ENCODE results near the gene CDCA4. TPM values are rescaled to one million over a fixed set of nuclear protein-coding genes. Genes with fewer than 3 reads are reported as not detected.
"Not testable (repeated sequence)": the region's sequence is repeated elsewhere in the genome, so short reads cannot be mapped to it uniquely, and the experiment has no call there.

CDCA4 gene
- polyA plus RNA-seq, 1 donor: 14.4 TPM

DNA sequence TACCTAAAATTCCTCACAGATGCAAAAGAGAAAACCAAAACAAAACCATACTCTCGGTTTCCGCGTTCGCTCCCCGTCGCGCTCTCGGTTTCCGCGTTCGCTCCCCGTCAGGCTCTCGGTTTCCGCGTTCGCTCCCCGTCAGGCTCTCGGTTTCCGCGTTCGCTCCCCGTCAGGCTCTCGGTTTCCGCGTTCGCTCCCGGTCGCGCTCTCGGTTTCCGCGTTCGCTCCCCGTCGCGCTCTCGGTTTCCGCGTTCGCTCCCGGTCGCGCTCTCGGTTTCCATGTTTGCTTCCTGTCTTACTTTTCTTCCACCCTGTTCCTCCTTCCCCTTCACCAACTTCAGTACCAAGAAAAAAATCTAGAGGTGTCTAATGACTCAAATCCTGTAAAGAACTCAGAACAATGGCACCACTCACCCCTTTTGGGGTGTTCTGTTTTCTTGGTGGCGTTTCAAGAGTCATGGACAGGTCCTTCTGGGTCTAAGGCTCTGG is 12.6 kb upstream of the CDCA4 start:
- DNase-seq (ENCODE audit: low read depth): not testable (repeated sequence)

DNA sequence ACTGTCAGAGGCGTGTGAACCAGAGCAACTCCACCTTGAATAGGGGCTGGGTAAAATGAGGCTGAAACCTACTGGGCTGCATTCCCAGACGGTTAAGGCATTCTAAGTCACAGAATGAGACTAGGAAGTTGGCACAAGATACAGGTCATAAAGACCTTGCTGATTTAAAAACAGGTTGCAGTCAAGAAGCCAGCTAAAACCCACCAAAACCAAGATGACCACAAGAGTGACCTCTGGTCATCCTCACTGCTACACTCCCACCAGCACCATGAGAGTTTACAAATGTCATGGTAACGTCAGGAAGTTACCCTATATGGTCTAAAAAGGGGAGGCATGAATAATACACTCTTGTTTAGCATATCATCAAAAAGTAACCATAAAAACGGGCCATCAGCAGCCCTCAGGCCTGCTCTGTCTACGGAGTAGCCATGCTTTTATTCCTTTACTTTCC is 11.6 kb upstream of the CDCA4 start:
- not testable (repeated sequence) for DNase-seq (ENCODE audit: low read depth)

DNA sequence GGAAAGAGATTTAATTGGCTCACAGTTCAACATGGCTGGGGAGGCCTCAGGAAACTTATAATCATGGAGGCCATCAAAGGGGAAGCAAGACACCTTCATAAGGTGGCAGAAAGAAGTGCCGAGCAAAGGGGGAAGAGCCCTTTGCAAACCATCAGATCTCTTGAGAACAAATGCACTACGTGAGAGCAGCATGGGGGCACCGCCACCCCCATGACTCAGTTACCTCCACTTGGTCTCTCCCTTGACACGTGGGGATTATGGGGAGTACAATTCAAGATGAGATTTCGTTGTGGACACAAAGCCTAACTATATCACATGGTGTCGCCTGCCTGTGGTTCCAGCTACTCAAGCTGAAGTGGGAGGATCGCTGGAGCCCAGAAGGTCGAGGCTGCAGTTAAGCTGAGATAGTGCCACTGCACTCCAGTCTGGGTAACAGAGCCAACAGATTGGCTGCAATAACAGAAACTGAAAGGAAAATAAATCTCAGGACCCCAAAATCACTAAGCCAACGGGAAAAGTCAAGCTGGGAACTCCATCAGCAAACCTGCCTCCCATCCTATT is 10.0 kb upstream of the CDCA4 start:
- no peak for DNase-seq (ENCODE audit: low read depth)

DNA sequence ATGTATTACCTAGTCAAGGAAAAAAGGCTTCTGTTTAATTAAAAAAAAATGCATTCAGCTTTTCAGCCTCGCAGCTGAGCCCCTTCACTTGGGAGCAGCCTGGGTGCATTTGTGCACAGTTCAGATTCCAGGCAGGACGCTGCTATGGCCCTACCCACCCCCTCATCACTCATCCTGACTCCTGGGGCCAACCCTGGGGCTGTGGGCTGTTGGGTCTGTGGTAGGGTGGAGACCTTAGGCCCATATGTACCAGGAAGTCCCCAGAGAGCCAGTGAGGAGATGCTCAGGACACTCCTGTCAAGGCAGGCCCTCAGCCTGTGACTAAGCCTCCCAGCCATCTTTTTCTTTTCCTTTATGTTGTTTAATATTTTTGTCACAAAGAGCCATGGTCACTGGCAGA is 9.3 kb upstream of the CDCA4 start:
- no peak for DNase-seq (ENCODE audit: low read depth)

DNA sequence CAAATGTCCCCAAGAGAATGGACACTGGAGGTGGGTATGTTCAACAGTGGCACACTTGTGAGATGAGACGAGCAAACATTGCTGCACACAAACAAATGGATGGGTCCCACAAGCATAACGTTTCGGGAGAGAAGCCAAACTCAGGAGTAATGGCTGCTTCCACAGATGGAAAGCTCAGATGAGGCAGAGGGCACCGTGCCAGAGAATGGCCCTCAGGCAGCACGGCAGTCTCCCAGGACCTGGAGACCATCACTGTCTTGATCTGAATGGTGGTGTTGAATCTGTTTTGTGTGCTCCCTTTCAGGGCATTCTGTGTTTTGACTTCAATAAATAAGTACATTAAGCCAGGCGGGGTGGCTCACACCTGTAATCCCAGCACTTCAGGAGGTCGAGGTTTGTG is 8.5 kb upstream of the CDCA4 start:
- no peak for DNase-seq (ENCODE audit: low read depth)

DNA sequence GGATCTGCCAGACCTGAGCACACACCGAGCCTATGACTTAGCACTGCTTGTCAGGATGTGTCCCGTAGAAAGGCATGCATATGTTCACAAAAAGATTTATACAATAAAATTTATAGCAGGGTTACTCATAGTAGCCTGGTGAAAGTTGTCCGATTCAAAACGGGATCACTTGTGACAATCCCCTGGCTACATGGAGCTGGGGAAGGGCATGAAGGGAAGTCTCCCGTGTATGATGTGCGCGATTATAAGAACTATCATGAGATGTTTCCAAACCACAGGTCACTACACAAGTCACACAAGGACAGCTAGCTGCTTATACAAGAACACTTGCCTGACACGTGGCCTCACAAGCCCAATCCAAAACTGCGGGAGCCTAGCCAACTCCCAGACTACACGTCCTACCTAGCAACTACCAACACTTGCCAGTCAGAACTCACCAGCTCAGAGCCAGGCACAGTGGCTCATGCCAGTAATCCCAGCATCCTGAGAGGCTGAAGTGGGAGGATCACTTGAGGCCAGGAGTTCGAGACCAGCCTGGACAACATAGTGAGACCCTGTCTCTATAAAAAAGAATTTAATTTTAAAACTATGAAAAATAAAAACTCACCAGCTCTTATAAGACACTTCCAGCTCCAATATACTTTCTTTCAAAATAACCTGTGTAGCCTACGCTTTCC is 7.5 kb upstream of the CDCA4 start:
- no peak for DNase-seq (ENCODE audit: low read depth)

DNA sequence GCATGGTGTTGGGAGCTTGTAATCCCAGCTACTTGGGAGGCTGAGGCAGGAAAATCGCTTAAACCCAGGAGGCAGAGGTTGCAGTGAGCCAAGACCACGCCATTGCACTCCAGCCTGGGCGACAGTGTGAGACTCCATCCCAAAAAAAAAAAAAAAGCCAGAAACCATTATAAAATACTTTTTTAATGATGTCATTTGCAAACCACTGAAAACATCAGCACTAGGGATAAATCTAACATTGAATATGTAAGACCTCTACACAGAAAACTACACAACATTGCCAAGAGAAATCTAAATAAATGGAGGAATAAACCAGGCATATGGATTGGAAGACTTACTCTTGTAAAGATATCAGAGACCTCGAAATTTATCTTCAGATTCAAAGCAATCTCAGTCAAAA is 6.8 kb upstream of the CDCA4 start:
- DNase-seq (ENCODE audit: low read depth): not testable (repeated sequence)

DNA sequence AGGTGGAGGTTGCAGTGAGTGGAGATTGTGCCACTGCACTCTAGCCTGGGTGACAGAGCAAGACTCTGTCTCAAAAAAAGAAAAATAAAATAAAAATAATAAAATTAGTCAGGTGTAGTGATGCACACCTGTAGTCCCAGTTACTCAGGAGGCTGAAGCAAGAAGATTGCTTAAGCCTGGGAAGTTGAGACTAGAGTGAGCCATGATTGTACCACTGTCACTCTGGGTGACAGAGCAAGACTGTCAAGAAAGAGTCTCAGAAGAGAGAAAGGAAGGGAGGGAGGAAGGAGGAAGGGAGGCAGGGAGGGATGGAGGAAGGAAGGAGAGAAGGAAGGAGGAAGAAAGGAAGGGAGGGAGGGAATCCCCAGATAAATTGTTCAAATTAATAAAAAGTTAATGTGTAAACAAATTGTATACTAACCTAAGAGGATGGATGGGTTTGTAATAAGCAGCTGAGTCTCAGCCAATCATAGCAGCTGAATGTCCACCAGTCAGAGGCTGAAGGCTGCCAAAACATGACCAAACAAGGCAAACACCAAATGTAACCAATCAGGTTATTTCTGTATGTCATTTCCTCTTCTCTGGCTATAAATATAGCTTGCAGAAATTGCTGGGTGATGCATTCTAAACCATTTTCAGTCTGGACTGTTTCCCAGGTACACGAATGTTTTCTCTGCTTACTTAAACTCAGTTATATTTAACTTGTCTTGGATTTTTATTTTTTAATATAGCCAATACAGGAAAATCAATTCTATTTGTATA is 6.1 kb upstream of the CDCA4 start:
- DNase-seq (ENCODE audit: low read depth): no peak

DNA sequence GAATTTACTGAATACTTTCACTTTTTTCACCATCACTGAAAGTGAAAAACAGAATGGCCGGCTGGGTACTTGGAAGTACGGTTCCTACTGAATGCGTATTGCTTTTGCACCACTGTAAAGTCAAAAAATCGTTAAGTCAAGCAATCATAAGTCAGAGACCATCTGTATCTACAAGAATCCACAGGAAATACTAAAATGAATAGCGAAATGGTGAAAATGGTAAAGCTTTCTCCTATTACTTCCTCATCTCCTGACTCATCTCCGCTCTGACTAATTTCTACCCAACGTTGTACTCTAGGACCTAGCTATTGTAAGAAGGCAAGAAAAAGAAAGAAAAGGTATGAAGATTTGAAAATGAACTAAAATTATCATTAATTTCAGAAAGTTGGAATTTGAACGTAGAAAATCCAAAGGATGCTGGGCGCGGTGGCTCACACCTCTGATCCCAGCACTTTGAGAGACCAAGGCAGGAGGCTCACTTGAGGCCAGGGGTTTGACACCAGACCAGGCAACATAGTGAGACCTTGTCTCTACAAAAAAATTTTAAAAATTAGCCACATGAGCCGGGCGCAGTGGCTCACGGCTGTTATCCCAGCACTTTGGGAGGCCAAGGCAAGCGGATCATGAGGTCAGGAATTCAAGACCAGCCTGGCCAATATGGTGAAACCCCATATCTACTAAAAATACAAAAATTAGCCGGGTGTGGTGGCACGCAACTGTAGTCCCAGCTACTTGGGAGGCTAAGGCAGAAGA is 5.3 kb upstream of the CDCA4 start:
- no peak for DNase-seq (ENCODE audit: low read depth)

DNA sequence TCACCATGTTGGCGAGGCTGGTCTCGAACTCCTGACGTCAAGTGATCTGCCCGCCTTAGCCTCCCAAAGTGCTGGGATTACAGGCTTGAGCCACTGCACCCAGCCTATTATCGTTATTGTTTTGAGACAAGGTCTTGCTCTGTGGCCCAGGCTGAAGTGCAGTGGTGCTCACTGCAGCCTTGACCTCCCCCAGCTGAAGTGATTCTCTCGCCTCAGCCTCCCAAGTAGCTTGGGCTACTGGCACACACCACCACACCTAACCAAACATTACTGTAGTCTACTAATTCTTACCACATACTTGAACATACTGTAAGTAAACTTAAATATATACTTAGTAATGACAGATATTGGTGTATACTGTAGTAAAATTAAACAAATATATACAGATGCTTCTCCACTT is 4.5 kb upstream of the CDCA4 start:
- no peak for DNase-seq (ENCODE audit: low read depth)

DNA sequence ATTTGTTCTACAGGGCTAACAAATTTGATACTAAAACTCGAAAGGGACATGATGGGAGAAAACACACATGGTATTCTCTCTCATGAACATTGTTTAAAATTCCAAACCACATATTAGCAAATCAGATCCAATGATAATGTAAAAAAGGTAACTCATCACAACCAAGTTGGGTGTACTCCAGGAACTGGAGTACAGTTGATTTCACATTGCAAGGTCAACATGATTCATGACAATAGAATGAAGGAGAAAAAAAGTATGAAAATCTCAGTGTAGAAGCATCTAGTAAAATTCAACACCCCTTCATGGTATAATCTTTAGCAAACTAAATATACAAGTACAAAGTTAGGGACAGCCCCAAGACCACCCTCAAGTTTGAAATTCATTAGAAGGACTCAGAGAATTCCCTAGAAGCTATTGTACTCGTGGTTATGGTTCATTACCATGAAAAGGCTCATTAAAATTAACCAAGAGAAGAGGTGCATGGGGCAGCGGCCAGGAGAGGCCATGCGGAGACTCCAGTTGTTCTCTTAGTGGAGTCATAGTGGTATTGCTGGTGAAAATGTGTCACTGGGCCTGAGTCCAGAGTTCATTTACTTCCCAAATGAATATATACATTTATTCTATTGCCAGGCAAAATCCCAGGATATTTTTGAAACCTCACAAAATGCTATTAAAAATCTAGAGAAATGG is 3.1 kb upstream of the CDCA4 start:
- no peak for DNase-seq (ENCODE audit: low read depth)

DNA sequence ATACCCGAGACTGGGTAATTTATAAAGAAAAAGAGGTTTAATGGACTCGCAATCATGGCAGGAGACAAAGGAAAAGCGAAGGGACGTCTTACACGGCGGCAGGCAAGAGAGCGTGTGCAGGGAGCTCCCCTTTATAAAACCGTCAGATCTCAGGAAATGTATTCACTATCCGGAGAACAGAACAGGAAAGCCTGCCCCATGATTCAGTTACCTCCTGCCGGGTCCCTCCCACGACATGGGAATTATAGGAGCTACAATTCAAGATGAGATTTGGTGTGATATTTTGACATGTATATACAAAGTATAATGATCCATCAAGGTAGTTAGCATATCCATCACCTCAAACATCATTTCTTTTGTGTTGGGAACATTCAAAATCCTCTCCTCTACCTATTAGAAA is 2.3 kb upstream of the CDCA4 start:
- DNase-seq (ENCODE audit: low read depth): no peak

DNA sequence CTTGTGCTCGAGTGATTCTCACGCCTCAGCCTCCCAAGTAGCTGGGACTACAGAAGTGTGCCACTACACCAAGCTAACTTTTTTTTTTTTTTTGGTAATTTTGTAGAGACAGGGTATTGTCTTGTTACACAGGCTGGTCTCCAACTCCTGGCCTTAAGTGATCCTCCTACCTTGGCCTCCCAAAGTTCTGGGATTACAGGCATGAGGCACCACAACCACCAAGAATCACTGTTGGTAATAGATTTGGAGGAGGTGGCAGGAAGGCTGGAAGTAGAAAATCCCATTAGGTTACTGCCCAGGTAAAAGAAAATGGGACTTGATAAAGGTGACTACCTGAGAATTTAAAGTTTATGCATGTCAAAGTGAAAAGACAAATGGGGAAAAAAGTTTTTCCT is 1.4 kb upstream of the CDCA4 start:
- DNase-seq (ENCODE audit: low read depth): no peak

DNA sequence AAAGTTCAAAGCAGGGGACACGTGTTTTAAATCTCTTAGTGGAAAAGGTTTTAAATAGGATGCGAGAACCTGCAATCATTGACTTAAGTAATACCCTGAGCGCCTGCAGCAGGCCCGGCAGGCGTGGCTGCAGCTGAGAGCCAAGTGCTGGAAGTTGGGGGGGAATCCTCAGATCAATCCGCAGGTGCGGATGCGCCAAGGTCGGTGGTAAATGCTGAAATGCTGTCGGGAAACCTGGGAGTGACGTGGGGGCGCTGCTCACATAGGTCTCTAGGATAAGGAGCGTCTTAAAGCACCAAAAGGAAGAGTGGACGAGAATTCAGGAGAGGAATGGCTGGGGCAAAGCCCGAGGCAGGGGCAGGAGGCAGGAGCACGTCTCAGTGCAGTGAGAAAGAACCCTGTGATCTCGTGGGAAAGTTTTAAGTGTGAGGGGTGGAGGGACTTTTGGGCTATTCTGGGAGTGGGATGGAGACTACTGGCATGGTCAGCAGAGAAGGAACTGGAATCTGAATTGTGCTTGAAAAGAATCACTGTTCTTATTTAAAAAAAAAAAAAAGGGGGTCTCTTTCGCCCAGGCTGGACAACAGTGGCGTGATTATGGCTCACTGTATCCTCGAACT is 883 bp upstream of the CDCA4 start:
- no peak for DNase-seq (ENCODE audit: low read depth)

DNA sequence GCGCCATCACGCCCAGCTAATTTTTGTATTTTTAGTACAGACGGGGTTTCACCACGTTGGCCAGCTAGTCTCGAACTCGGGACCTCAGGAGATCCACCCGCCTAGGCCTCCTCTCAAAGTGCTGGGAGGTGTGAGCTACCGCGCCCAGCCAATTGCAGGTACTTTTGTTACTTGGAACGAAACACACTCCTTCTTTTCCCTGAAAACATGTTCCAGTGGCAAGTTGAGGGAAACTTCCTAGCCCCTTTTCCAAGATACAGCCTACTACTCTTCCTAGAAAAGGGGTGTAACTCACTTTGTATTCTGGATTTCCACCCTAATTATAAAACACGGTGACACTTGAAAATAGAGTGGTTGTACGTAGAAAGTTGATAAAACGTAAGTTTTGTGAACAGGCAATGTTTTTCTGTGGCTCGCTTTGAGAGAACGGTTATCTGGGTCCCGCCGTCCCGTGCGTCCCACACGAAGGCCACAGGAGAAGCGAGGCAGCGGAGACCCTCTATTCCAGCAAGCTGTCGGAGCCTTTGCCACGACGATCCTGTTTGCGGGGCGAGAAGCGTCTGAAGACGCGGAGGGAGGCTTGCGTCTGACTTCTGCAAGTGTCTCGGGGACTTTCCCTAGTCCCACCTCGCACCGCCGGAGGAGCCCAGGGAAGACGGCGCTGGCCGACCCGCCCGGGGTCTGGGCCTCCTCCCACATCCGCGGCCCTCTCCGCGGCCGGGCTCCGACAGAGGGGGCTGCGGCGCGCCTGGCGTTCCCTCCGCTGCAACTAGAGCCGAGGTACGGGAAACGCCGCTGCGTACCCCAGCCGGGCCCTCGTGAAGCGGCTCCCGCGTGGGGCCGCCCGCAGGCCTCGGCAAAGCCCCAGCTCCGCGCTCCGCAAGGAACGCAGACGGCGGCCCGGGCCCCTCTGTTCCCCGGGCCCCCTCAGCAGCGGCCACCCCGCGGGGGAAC is 745 bp downstream of the CDCA4 start:
- DNase-seq (ENCODE audit: low read depth): no peak

DNA sequence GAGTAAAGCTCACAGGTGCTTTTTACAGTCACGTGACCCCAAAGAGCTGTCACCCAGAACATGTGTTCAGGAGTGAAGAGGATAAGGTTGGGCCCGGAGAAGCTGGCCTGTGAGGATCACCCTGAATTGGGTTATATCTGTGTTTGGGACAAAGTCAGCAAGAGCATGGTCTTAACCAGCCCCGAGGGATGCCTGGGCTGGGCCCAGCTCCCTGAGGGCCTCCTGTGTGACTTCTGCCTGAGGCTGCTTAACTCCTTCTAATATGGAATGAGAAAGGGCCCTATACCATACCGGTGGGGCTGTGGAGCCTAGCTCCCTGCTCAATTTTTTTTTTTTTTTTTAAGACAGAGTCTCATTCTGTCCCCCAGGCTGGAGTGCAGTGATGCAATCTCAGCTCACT is 2.5 kb downstream of the CDCA4 start:
- no peak for DNase-seq (ENCODE audit: low read depth)

DNA sequence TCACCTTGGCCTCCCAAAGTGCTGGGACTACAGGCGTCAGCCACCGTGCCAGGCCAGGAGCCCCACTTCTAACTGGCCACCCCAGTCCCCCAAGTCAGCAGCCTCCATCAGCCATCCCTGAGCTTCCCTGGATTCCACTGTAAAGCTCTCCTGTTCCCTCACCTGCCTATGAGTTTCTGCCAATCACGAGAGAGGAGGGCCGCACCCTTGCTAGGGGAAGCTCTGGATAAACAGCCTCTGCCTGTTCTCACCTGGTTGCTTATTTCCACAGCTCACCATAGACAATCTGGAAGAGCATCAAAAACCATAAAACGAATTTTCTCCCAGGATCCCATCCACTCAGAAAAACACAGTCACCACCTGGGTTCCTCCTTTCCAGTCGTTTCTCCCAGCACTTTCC is 5.0 kb downstream of the CDCA4 start:
- no peak for DNase-seq (ENCODE audit: low read depth)

DNA sequence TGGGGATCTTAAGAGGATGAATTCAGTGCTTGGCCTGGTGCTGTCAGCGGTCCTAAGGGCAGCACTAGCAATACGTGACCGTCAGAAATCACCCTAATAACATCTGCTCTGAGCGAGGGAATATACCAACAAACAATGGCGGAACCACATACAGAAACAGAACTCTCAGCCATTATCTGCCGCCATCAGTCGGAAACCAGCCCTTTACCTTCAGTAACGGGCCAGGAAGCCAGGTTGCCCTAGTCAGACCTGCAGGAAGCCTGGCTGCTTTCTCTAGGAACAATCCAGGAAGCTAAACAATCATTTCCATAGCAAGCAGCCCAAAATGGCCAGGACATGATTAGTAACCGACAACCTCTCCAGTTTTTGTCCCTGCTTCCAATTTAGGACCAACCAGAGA is 5.6 kb downstream of the CDCA4 start:
- no peak for DNase-seq (ENCODE audit: low read depth)

DNA sequence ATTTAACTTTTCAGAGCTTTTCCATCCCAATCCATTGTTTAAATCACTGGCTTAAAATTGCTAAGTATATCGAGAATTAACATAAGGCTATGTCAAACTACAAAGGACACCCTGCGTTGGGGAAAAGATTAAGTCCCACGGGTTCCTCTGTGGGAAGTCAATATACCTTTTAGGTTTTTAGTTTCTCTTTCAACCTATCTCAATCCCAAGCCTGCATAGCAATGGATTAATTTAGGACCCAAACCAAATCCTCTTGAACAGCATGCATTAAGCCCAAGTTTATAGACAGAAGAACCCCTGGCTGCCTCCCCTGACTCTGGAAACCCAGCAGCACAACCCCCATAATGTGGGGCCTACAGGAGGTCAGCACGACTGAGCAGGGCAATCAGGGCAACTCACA is 6.3 kb downstream of the CDCA4 start:
- no peak for DNase-seq (ENCODE audit: low read depth)

DNA sequence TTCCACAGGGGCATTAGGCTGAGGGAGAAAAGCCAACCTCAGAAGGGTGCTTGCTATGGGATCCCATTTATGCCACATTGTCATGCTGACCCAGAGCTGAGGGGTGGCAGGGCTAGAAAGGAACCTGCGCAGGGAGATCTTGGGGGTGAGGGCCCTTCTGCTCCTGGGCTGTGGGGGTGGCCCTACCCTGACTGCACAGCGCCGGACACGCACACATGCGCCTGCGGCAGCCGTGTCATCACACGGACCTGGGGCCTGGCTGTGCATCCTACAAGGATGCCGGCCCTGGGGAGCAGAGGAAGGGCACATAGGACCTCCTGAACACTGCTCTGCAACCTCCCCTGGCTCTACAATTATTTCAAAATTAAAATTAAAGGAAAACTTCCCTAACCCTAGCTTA is 6.9 kb downstream of the CDCA4 start:
- no peak for DNase-seq (ENCODE audit: low read depth)

Data from forelimb muscle (tissue), 1 donor.